Brain microvascular endothelial cell (primary cell): ENCODE results near the gene STAT3.

ENCODE experiments used
- DNase-seq: peaks from one replicate; pipeline ENCODE4 v3.0.0-alpha.2; 2020
- H3K27ac ChIP-seq: fragments of 250-450 bp; sonication (Bioruptor Pico); 2 replicates; pipeline ENCODE4 v1.5.1; 2020; ENCODE audit warnings: mild to moderate bottlenecking, moderate library complexity
- H3K27me3 ChIP-seq: fragments of 250-450 bp; sonication (Bioruptor Pico); replicated peaks from 2 replicates; pipeline ENCODE4 v1.5.1; 2020; ENCODE audit warnings: mild to moderate bottlenecking
- H3K36me3 ChIP-seq: fragments of 250-450 bp; sonication (Bioruptor Pico); replicated peaks from 2 replicates; pipeline ENCODE4 v1.5.1; 2020; ENCODE audit warnings: mild to moderate bottlenecking
- H3K4me3 ChIP-seq: 2 replicates; pipeline ENCODE4 v1.5.1; 2011; ENCODE audit warnings: low read depth, mild to moderate bottlenecking, control low read depth, low read length, moderate library complexity
- in situ Hi-C: cut with HindIII; loops from 2 replicates; pipeline ENCODE4 v1.10.0; 2017; ENCODE audit warnings: low sequenced_read_pairs, low pct_ligation_motif_present
- TF ChIP-seq, protein P1 (sequence below): IDR thresholded peaks from 2 replicates; pipeline ENCODE4 v1.5.1; 2011; ENCODE audit warnings: low read depth, mild to moderate bottlenecking, moderate library complexity, low read length, control low read depth, inconsistent platforms; ENCODE audit errors: missing control alignments

The STAT3 gene

DNA sequence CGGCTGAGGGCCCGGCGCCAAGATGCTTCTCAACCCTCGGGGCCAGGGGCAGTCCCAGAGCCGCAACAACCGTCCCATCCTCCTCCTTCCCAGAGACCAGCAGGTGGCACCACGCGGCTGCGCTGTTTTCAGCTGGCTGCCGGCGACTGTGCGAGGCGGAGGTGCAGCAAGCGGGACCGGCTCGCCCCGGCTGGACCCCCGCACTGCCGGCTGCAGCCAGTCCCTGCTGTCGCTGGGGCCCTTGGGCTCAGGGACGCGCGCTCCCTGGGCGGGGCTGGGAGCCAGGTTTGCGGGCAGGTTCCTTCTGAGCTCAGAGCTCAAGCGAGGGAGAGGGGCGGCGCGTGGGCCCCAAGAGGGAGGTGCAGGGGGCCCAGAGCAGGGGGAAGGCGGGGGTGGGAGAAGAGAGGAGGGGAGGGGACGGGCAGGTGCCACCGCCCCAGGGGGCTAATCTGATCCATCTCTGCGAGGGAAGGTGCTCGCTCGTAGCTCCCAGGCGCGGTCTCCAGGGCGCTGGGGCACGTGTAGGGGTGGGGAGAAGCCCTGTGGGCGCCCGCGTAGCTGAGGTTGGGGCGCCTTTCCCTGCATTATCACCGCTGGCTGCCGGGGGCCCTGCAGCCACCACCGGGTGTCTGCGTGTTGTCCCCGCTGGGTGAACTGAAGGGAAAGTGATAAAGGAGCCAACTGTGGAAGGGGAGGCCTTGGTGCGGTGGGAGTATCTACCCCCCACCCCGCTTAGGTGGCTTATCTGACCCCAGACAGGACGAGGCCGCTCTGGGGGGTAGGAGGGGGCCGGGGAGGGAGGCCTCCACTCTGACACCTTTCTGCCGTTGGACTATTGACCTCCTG, 75.7 kb downstream of the STAT3 start:
- DNase-seq, result peak; percentile 52
- in situ Hi-C loops, result loop anchor here (25.0 kb wide), 1 partner anchor 200 kb away; no protein-coding TSS in a partner anchor
- peaks cover 46% of the 10 kb centered on the region for H3K36me3 ChIP-seq
- TF ChIP-seq, protein P1, sequence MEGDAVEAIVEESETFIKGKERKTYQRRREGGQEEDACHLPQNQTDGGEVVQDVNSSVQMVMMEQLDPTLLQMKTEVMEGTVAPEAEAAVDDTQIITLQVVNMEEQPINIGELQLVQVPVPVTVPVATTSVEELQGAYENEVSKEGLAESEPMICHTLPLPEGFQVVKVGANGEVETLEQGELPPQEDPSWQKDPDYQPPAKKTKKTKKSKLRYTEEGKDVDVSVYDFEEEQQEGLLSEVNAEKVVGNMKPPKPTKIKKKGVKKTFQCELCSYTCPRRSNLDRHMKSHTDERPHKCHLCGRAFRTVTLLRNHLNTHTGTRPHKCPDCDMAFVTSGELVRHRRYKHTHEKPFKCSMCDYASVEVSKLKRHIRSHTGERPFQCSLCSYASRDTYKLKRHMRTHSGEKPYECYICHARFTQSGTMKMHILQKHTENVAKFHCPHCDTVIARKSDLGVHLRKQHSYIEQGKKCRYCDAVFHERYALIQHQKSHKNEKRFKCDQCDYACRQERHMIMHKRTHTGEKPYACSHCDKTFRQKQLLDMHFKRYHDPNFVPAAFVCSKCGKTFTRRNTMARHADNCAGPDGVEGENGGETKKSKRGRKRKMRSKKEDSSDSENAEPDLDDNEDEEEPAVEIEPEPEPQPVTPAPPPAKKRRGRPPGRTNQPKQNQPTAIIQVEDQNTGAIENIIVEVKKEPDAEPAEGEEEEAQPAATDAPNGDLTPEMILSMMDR, result peak; percentile 78
- H3K27me3 ChIP-seq, result no peaks in the 10 kb centered on the region
- H3K27ac ChIP-seq, result no peak overlapping the region
- H3K4me3 ChIP-seq, result no peak overlapping the region

- in situ Hi-C loops, result loop anchor here (25.0 kb wide), 1 partner anchor 200 kb away; no protein-coding TSS in a partner anchor
- H3K27me3 ChIP-seq, result no peaks in the 10 kb centered on the region
- peaks cover 40% of the 10 kb centered on the region for H3K36me3 ChIP-seq
- no peak for DNase-seq
- TF ChIP-seq, protein P1, result no peak
- H3K4me3 ChIP-seq, result no peak overlapping the region
- no peak overlapping the region for H3K27ac ChIP-seq
Measured at GRCh38 chr17:42312035-42312284, 76.3 kb downstream of the STAT3 start.

- Histone ChIP-seq H3K27me3 (no peaks in the 10 kb centered on the region), H3K27ac (no peak overlapping the region), H3K36me3 (peaks cover 36% of the 10 kb centered on the region), H3K4me3 (no peak overlapping the region)
- TF ChIP-seq, protein P1, result no peak
- in situ Hi-C loops, result loop anchor here (25.0 kb wide), 1 partner anchor 201 kb away; no protein-coding TSS in a partner anchor
- no peak for DNase-seq
Measured at GRCh38 chr17:42311240-42312034, 76.8 kb downstream of the STAT3 start.

DNA sequence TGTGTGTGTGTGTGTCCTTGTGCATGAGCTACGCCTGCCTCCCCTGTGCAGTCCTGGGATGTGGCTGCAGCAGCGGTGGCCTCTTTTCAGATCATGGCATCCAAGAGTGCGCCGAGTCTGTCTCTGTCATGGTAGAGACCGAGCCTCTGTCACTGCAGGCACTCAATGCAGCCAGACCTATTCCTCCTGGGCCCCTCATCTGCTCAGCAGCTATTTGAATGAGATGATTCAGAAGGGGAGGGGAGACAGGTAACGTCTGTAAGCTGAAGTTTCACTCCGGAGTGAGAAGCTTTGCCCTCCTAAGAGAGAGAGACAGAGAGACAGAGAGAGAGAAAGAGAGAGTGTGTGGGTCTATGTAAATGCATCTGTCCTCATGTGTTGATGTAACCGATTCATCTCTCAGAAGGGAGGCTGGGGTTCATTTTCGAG, 77.4 kb downstream of the STAT3 start:
- no peak for DNase-seq
- TF ChIP-seq, protein P1, result no peak
- Histone ChIP-seq H3K27ac (no peak overlapping the region), H3K4me3 (no peak overlapping the region), H3K36me3 (peaks cover 30% of the 10 kb centered on the region), H3K27me3 (no peaks in the 10 kb centered on the region)
- in situ Hi-C loops, result loop anchor here (25.0 kb wide), 1 partner anchor 202 kb away; no protein-coding TSS in a partner anchor

- DNase-seq, result no peak
- H3K27me3 ChIP-seq, result no peaks in the 10 kb centered on the region
- TF ChIP-seq, protein P1, result peak; percentile 42
- in situ Hi-C loops, result loop anchor here (25.0 kb wide), 1 partner anchor 202 kb away; no protein-coding TSS in a partner anchor
- H3K27ac ChIP-seq, result no peak overlapping the region
- H3K4me3 ChIP-seq, result no peak overlapping the region
- peaks cover 24% of the 10 kb centered on the region for H3K36me3 ChIP-seq
Measured at GRCh38 chr17:42309986-42310786, 78.1 kb downstream of the STAT3 start.
